Stomach (tissue), 9 donors: ENCODE data around the gene SAPCD2. TPM values are rescaled to one million over a fixed set of nuclear protein-coding genes. Genes with fewer than 3 reads are reported as not detected.

Source experiments
- DNase-seq, 2 donors: peaks; one replicate each; pipeline versions ENCODE4 v3.0.0 to v3.0.0-alpha.2; 2013 to 2019
- H3K27ac ChIP-seq, 5 donors: fragments of 200-600 bp in 4 of 5; sonication (generic) in 4 of 5; one replicate each; pipeline ENCODE4 v1.5.1; 2013 to 2019; ENCODE audit warnings: mild to moderate bottlenecking in 1 of 5, moderate library complexity in 1 of 5
- H3K27me3 ChIP-seq, 3 donors: fragments of 200-600 bp; sonication (generic); one replicate each; pipeline ENCODE4 v1.5.1; 2017 to 2019; ENCODE audit warnings: mixed run types in 1 of 3
- H3K36me3 ChIP-seq, 4 donors: fragments of 200-600 bp; sonication (generic); 1 replicate in 3 of 4; 2 replicates in 1 of 4; pipeline ENCODE4 v1.5.1; 2016 to 2019
- H3K4me1 ChIP-seq, 4 donors: fragments of 200-600 bp; sonication (generic); one replicate each; pipeline ENCODE4 v1.5.1; 2016 to 2019
- H3K4me3 ChIP-seq, 4 donors: fragments of 200-600 bp; sonication (generic) in 3 of 4; one replicate each; pipeline ENCODE4 v1.5.1; 2016 to 2019; ENCODE audit warnings: mild to moderate bottlenecking in 1 of 4
- H3K9me3 ChIP-seq, 4 donors: fragments of 200-600 bp; sonication (generic); one replicate each; pipeline ENCODE4 v1.5.1; 2016 to 2019
- CTCF ChIP-seq, 7 experiments: fragments of 450-650 bp in 4 of 7; fragments of 200-600 bp in 3 of 7; sonication (generic) in 3 of 7; IDR thresholded peaks; one replicate each; pipeline ENCODE4 v1.5.1; 2016 to 2019; ENCODE audit warnings: antibody characterized with exemption in 7 of 7, control low read depth in 2 of 7, mild to moderate bottlenecking in 1 of 7
- EP300 ChIP-seq: sonication (generic); formaldehyde crosslinking; IDR thresholded peaks from one replicate; pipeline ENCODE4 v1.6.1; 2017; ENCODE audit warnings: antibody characterized with exemption
- POLR2A ChIP-seq, 4 donors: fragments of 450-650 bp; IDR thresholded peaks; one replicate each; pipeline ENCODE4 v1.6.1; 2016; ENCODE audit warnings: antibody characterized with exemption in 4 of 4, control low read depth in 2 of 4, mild to moderate bottlenecking in 1 of 4, moderate library complexity in 1 of 4
- POLR2AphosphoS5 ChIP-seq, 3 donors: sonication (generic); formaldehyde crosslinking; IDR thresholded peaks; one replicate each; pipeline ENCODE4 v1.6.1; 2016; ENCODE audit warnings: antibody characterized with exemption in 3 of 3
- WGBS, 5 donors: extraction: QIAGEN DNeasy Blood & Tissue Kit in 3 of 5; methylation state at CpG; one replicate each; pipeline versions ENCODE4 v1.1.5 to v1.1.7; 2013 to 2018; 5-methylcytosine and 5-hydroxymethylcytosine counted together
- intact Hi-C: fragments of 100-400 bp; cut with DNase I; formaldehyde crosslinking; loops from one replicate; pipeline ENCODE4 v1.15.1; 2023; ENCODE audit warnings: low total_unique reads
- polyA plus RNA-seq, 3 donors: library from polyadenylated mRNA; stranded (reverse); fragments of 200-250 nt; gene quantifications; one replicate each; pipeline ENCODE4 v1.2.3, GENCODE V29; 2013
- total RNA-seq, 5 donors: library from RNA; depleted of rRNA; stranded (reverse); fragments of >200 nt; gene quantifications; one replicate each; pipeline versions ENCODE4 v1.1.0 to v1.2.3, GENCODE V29; 2014 to 2016
- donor health status: healthy with polysubstance abuse.
- donor health status: Bipolar disorder and iron deficiency.
- donor health status: healthy.

Gene SAPCD2
- total and polyA plus RNA-seq, 8 donors: 1.7 to 84.9 (median 3.8) TPM; not detected in 1

DNA sequence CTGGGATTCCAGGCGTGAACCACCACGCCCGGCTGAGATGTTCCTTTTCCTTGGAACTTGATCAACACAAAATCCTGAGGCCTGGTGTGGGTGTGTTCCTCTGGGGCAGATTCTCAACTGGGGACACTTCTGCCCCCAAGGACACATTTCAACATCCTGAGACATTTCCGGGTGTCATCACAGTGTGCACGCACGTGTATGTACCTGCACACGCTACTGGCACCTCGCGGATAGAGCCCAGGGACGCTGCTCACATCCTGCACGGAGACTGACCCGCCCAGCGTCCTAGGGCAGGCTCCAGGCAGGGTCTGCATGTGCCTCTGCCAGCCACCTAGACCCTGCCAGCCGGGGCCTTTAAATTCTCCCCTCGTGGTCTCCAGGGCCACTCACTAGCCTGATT is 8.0 kb downstream of the SAPCD2 start:
- Histone ChIP-seq H3K4me3 (no peak overlapping the region), H3K27ac (no peak overlapping the region), H3K27me3 (peaks cover 0 to 8% (median 0%) of the 10 kb centered on the region in 3 donors), H3K36me3 (no peaks in the 10 kb centered on the region), H3K4me1 (peaks cover 0 to 27% (median 18%) of the 10 kb centered on the region in 4 donors), H3K9me3 (no peaks in the 10 kb centered on the region)
- TF ChIP-seq CTCF (IDR thresholded peaks at IDR 0.05) (no peak), EP300 (no peak), POLR2A (IDR thresholded peaks at IDR 0.05) (no peak)
- intact Hi-C loops: no loop called here
- 80 to 89% (median 85%) methylated on average over 15 of the region's 15 CpGs for WGBS, 5 donors
- no peak for DNase-seq

DNA sequence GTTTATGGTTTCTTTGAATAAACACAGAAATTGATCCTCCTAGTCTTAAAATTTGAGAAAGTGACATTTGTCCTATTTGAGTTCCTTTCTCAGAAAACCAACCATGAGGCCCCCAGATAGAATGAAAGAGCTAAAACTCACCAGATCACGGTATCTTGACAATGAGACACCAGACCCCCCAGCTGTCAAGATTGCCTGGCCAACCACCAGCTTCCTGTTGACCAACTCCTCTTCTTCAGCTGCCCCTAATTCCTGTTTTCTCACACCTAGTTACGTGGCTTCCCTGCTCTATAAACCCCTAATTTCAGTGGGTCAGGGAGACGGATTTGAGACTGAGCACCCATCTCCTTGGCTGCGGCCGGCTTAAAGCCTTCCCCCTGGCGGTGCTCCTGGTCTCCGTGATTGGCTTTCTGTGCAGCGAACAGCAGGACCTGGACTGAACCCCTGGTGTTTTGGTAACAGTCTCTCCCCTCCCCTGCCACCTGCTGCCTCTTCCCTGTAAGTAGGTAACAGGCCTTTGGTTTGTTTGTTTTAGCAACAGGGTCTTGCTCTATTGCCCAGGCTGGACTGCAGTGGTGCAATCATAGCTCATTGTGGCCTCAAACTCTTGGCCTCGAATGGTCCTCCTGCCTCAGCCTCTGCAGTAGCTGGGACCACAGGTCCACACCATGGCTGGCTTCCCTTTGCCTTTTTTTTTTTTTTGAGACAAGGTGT is 11.7 kb downstream of the SAPCD2 start:
- H3K36me3 ChIP-seq: no peaks in the 10 kb centered on the region
- intact Hi-C loops: no loop called here
- 80 to 91% (median 88%) methylated on average over 9 of the region's 9 CpGs for WGBS, 5 donors

DNA sequence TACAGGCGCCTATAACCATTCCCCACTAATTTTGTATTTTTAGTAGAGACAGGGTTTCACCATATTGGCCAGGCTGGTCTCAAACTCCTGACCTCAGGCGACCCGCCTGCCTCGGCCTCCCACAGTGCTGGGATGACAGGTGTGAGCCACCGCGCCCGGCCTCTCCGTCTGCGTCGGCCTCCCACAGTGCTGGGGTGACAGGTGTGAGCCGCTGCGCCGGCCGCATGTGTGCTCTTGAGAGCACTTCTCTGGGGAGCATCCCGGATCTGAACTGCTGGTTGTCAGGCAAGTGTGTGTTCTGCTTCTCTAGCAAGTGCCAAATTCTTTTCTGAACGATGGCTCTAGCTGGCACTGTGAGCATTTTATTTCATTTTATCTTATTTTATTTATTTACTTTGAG is 12.8 kb downstream of the SAPCD2 start:
- Histone ChIP-seq H3K4me3 (no peak overlapping the region), H3K27ac (no peak overlapping the region), H3K27me3 (peaks cover 4 to 25% (median 18%) of the 10 kb centered on the region in 3 donors), H3K9me3 (no peaks in the 10 kb centered on the region), H3K4me1 (peaks cover 36 to 56% (median 49%) of the 10 kb centered on the region in 4 donors), H3K36me3 (no peaks in the 10 kb centered on the region)
- 57 to 74% (median 66%) methylated on average over 12 to 16 of the region's 16 CpGs for WGBS, 5 donors
- intact Hi-C loops: no loop called here
- TF ChIP-seq EP300: no peak
- TF ChIP-seq POLR2AphosphoS5 (IDR thresholded peaks at IDR 0.05): no peak
- no peak for TF ChIP-seq POLR2A (IDR thresholded peaks at IDR 0.05)
- no peak for TF ChIP-seq CTCF (IDR thresholded peaks at IDR 0.05)
- DNase-seq: no peak

More for the DNA sequence above, 11.7 kb downstream of the SAPCD2 start:
- H3K27ac ChIP-seq: no peak overlapping the region
- H3K4me1 ChIP-seq: peaks cover 26 to 49% (median 40%) of the 10 kb centered on the region in 4 donors
- H3K4me3 ChIP-seq: no peak overlapping the region
- no peak for DNase-seq
- H3K9me3 ChIP-seq: no peaks in the 10 kb centered on the region
- no peak for TF ChIP-seq POLR2A (IDR thresholded peaks at IDR 0.05)
- TF ChIP-seq CTCF (IDR thresholded peaks at IDR 0.05): no peak
- no peak for TF ChIP-seq EP300
- TF ChIP-seq POLR2AphosphoS5 (IDR thresholded peaks at IDR 0.05): no peak
- H3K27me3 ChIP-seq: peaks cover 0 to 18% (median 7%) of the 10 kb centered on the region in 3 donors

DNA sequence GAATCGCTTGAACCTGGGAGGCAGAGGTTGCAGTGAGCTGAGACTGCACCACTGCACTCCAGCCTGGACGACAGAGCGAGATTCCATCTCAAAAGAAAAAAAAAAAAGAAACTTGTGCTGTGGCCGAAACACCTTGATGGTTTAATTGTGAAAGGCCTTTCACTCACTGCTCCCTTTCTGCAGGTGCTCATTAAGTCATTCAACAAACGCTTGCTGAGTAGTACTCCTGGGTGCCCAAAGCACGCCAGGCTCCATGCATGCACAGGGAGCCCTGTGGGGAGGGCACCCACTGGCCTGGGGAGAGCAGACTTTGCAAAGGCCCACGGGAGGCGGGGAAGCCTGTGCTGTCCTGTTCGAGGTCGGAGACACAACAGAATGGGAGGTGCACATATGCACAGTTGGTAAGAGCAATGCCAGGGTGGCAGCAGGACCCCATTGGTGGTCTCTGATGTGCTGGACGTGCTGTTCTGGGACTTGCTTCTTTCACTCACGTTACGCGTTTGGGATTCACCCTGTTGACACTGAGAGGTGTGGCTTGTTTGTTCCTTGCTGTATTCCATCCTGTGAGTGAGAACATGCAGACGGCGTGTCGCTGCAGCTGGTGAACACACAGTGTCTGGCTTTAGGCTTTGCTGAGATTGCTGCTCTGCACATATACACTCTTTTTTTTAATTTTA is 13.5 kb downstream of the SAPCD2 start:
- H3K9me3 ChIP-seq: no peaks in the 10 kb centered on the region
- H3K4me3 ChIP-seq: no peak overlapping the region
- intact Hi-C loops: no loop called here
- no peak overlapping the region for H3K27ac ChIP-seq
- TF ChIP-seq EP300: no peak
- no peak for TF ChIP-seq CTCF (IDR thresholded peaks at IDR 0.05)
- no peak for TF ChIP-seq POLR2AphosphoS5 (IDR thresholded peaks at IDR 0.05)
- TF ChIP-seq POLR2A (IDR thresholded peaks at IDR 0.05): no peak
- H3K4me1 ChIP-seq: peaks cover 36 to 57% (median 49%) of the 10 kb centered on the region in 4 donors
- DNase-seq: no peak
- peaks cover 4 to 32% (median 21%) of the 10 kb centered on the region in 3 donors for H3K27me3 ChIP-seq
- H3K36me3 ChIP-seq: no peaks in the 10 kb centered on the region
- WGBS, 5 donors: 48 to 59% (median 58%) methylated on average over 17 of the region's 17 CpGs
